Subcutaneous abdominal adipose tissue (tissue), 5 donors: ENCODE data around the gene KPTN.
A peak's percentile ranks its signal among the peaks of the same experiment; 100 is the strongest.

ENCODE experiments used
- H3K27ac ChIP-seq: one replicate; pipeline ENCODE4 v1.7.0; 2013; ENCODE audit warnings: low read depth, mild to moderate bottlenecking, inconsistent platforms, low read length, moderate library complexity
- H3K27me3 ChIP-seq, 5 donors: one replicate each; pipeline ENCODE4 v1.7.0; 2013; ENCODE audit warnings: low read length in 5 of 5, inconsistent platforms in 1 of 5; ENCODE audit not compliant: control insufficient read depth in 5 of 5, insufficient read depth in 4 of 5
- H3K36me3 ChIP-seq, 5 donors: one replicate each; pipeline ENCODE4 v1.7.0; 2013; ENCODE audit warnings: low read length in 5 of 5; ENCODE audit not compliant: control insufficient read depth in 5 of 5, insufficient read depth in 5 of 5
- H3K4me1 ChIP-seq, 5 donors: one replicate each; pipeline ENCODE4 v1.7.0; 2013; ENCODE audit warnings: low read length in 5 of 5, mild to moderate bottlenecking in 3 of 5, moderate library complexity in 1 of 5; ENCODE audit not compliant: control insufficient read depth in 5 of 5, insufficient read depth in 5 of 5
- H3K4me3 ChIP-seq, 5 donors: one replicate each; pipeline ENCODE4 v1.7.0; 2013; ENCODE audit warnings: low read length in 5 of 5, low read depth in 1 of 5
- H3K9ac ChIP-seq, 5 donors: one replicate each; pipeline ENCODE4 v1.7.0; 2013; ENCODE audit warnings: low read length in 5 of 5, mild to moderate bottlenecking in 4 of 5, moderate library complexity in 3 of 5
- H3K9me3 ChIP-seq, 5 donors: one replicate each; pipeline ENCODE4 v1.7.0; 2013; ENCODE audit warnings: low read length in 5 of 5; ENCODE audit not compliant: control insufficient read depth in 5 of 5
- donor health status: healthy.
- donor health status: healthy.
- donor health status: healthy.
- donor health status: healthy.
- donor health status: healthy.

Gene KPTN

DNA sequence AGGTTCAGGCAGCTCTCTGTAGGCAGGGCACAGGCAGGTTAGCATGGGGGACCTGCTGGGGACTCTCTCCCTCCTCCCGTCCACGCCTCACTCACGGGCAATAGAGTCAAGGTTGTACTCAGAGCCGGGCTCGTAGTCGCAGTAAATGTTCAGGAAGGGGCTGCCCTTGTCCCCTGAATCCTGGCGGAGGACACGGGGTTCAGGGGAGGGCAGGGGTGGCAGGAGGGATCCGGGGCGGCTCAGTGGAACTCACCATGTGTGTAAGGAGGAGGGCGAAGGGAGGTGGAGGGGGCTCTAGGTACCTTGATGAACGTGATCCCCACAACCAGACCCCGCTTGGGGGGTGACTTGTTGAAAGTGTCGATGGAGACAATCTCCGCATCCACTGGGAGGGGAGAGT lies 819 bp downstream of the KPTN start:
- Histone ChIP-seq H3K27ac (no peak overlapping the region), H3K9ac (peak overlapping the region in 2 of 5 donors; percentile 82 to 89), H3K36me3 (peaks cover 0 to 23% (median 17%) of the 10 kb centered on the region in 5 donors), H3K9me3 (no peaks in the 10 kb centered on the region), H3K4me3 (peak overlapping the region; percentile 79 to 90 (median 83)), H3K27me3 (no peaks in the 10 kb centered on the region), H3K4me1 (peaks cover 2 to 19% (median 19%) of the 10 kb centered on the region in 5 donors)

GRCh38 chr19:47481460-47482052 lies 2.5 kb downstream of the KPTN start:
- no peak overlapping the region for H3K4me3 ChIP-seq
- peaks cover 0 to 9% (median 4%) of the 10 kb centered on the region in 5 donors for H3K36me3 ChIP-seq
- H3K27me3 ChIP-seq: no peaks in the 10 kb centered on the region
- no peak overlapping the region for H3K9ac ChIP-seq
- H3K4me1 ChIP-seq: peaks cover 2 to 19% (median 19%) of the 10 kb centered on the region in 5 donors
- no peaks in the 10 kb centered on the region for H3K9me3 ChIP-seq
- H3K27ac ChIP-seq: no peak overlapping the region

GRCh38 chr19:47480658-47481057 lies 3.4 kb downstream of the KPTN start:
- Histone ChIP-seq H3K27ac (no peak overlapping the region), H3K9ac (no peak overlapping the region), H3K4me3 (no peak overlapping the region)

DNA sequence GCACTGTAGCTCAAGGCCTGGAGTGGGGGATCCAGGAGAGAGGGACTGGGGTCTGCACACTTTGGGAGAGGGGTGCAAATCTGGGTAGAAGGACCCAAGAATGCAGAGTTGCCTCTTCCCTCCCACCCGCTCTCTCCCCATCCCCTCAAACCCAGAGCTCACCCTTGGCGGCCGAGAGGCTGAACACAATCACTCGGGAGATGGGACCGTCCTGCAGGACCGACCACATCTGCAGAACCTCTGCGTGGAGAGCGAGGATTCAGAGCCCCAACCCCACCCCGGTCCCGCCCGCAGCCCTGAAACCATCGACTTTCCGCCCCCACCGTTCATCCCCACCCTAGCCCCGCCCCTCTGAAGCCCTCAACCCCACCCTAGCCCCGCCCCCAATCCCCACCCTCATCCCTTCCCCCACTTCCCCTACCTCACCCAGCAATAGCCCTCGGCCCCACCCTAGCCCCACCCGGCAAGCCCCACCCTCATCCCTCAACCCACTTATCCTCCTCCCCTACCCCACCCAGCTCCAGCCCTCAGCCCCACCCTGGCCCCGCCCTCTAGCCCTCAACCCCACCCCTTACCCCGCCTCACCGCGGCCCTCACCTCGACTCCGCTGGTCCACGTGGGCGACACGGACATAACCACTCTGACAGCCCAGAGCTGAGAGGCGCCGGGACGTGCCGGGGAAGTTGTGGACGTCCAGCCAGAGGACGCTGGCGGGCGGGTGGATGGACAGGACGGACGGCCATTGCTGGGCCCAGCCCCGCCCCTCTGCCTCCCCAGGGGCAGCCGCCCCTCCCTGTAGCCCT lies 4.1 kb downstream of the KPTN start:
- Histone ChIP-seq H3K9me3 (no peaks in the 10 kb centered on the region), H3K4me1 (peaks cover 2 to 18% (median 16%) of the 10 kb centered on the region in 5 donors), H3K27ac (no peak overlapping the region), H3K9ac (no peak overlapping the region), H3K4me3 (no peak overlapping the region), H3K36me3 (peaks cover 0 to 7% (median 4%) of the 10 kb centered on the region in 5 donors), H3K27me3 (no peaks in the 10 kb centered on the region)

More at GRCh38 chr19:47480658-47481057, 3.4 kb downstream of the KPTN start:
- H3K9me3 ChIP-seq: no peaks in the 10 kb centered on the region
- H3K36me3 ChIP-seq: peaks cover 0 to 7% (median 5%) of the 10 kb centered on the region in 5 donors
- H3K4me1 ChIP-seq: peaks cover 2 to 19% (median 19%) of the 10 kb centered on the region in 5 donors
- H3K27me3 ChIP-seq: no peaks in the 10 kb centered on the region

DNA sequence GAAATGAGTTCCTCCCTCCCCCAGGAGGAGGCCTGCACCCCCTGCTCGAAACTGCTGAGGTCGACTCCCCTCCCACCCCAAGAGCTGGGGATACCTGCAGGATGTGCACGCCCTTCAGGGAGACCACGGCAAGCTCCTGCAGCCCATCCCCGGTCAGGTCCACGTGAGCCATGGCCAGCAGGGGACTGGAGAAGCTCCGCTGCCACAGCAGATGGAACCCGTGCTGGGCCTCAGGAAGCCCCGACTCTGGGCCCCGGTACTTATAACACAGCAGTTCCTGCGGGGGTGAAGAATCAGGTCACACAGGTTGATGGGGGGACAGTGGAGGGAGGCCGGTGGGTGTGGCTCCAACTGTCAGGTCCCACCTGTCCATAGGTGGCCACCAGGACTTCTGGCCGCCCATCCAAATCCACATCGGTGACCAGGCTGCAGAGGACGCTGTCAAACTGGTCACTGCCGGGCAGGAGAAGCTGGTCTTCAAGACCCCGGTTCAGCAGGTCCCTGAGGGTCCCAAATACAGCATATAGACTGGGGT lies 7.5 kb downstream of the KPTN start:
- peaks cover 0 to 8% (median 5%) of the 10 kb centered on the region in 5 donors for H3K36me3 ChIP-seq
- H3K4me1 ChIP-seq: peaks cover 0 to 8% (median 3%) of the 10 kb centered on the region in 5 donors
- H3K27me3 ChIP-seq: peaks cover 8 to 19% (median 13%) of the 10 kb centered on the region in 5 donors
- no peaks in the 10 kb centered on the region for H3K9me3 ChIP-seq
- H3K27ac ChIP-seq: no peak overlapping the region
- no peak overlapping the region for H3K9ac ChIP-seq
- H3K4me3 ChIP-seq: no peak overlapping the region

- H3K27me3 ChIP-seq: peaks cover 16 to 29% (median 21%) of the 10 kb centered on the region in 5 donors
- H3K4me1 ChIP-seq: peaks cover 0 to 8% (median 3%) of the 10 kb centered on the region in 5 donors
- H3K9ac ChIP-seq: no peak overlapping the region
- H3K36me3 ChIP-seq: peaks cover 0 to 8% (median 5%) of the 10 kb centered on the region in 5 donors
- H3K9me3 ChIP-seq: no peaks in the 10 kb centered on the region
- H3K4me3 ChIP-seq: no peak overlapping the region
- no peak overlapping the region for H3K27ac ChIP-seq
Observed at GRCh38 chr19:47475465-47475864, 8.6 kb downstream of the KPTN start.

GRCh38 chr19:47473336-47473735 lies 10.7 kb downstream of the KPTN start:
- peaks cover 34 to 50% (median 37%) of the 10 kb centered on the region in 5 donors for H3K27me3 ChIP-seq

DNA sequence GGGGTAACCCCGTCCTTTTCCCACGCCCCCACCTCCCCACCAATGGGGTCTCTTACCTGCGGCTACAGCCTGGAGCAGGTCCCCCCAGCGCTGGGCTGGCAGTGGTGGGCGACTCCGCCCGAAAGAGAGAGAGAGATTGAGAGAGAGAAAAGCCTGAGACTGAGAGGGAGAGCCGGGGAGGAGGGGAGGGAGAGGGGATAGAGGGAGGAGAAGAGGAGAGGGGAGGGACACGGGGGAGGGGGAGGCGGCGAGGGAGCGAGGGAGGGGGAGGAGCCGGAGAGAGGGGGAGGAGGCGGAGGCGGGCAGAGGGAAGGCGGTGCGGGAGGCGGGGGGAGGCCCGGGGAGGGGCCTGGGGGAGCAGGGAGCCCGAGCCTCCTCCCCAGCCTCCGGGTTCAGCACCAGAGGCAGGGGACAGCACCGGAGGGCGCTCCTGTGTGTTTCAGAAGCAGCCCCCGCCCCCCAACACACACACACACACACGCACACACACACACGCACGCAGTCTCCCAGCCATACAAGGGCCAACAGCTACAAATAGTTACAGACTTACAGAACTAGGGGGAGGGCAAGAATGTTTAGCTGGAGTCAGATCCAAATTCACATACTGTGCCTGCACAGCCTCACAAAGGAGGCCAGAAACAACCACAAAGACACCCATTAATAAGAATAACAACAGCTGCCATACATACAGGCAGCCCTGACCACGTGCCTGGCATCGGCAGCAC lies 12.1 kb downstream of the KPTN start, which contains the start of gene SLC8A2:
Gene SLC8A2, minus strand, starts transcription at position 161 of the 725 bp plus-strand sequence. CDS start 5,490 bp downstream, outside the sequence.
- no peak within 1 kb of the TSS for H3K9ac ChIP-seq
- peaks cover 0 to 5% (median 3%) of the 10 kb centered on the region in 5 donors for H3K4me1 ChIP-seq
- H3K9me3 ChIP-seq: no peaks in the 10 kb centered on the region
- peaks cover 0 to 8% (median 5%) of the 10 kb centered on the region in 5 donors for H3K36me3 ChIP-seq
- no peak within 1 kb of the TSS for H3K4me3 ChIP-seq
- H3K27me3 ChIP-seq: peaks cover 42 to 60% (median 44%) of the 10 kb centered on the region in 5 donors
- no peak within 1 kb of the TSS for H3K27ac ChIP-seq

More at GRCh38 chr19:47473336-47473735, 10.7 kb downstream of the KPTN start:
- H3K4me3 ChIP-seq: no peak overlapping the region
- H3K36me3 ChIP-seq: peaks cover 0 to 8% (median 5%) of the 10 kb centered on the region in 5 donors
- no peak overlapping the region for H3K9ac ChIP-seq
- H3K27ac ChIP-seq: no peak overlapping the region
- H3K4me1 ChIP-seq: peaks cover 0 to 5% (median 3%) of the 10 kb centered on the region in 5 donors
- H3K9me3 ChIP-seq: no peaks in the 10 kb centered on the region

DNA sequence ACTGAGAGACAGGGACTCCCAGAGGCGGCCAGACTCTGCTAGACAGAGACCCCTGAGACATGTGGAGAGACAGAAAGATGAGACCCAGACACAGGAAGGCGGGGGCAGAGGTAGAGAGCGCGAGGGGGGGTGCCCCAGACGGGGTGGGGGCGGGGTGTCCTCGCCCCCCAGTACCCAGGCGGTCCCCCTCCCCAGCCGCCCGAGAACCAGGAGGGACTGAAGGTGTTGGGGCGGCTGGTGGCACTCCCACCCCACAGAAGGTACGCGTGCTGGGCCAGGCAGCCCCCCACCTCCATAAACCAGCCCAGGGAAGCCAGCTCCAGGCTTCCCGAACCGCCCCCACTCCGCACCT lies 12.7 kb downstream of the KPTN start:
- H3K27ac ChIP-seq: no peak overlapping the region
- no peak overlapping the region for H3K9ac ChIP-seq
- H3K4me3 ChIP-seq: no peak overlapping the region
- H3K9me3 ChIP-seq: no peaks in the 10 kb centered on the region
- peaks cover 0 to 5% (median 3%) of the 10 kb centered on the region in 5 donors for H3K4me1 ChIP-seq
- H3K27me3 ChIP-seq: peaks cover 42 to 62% (median 45%) of the 10 kb centered on the region in 5 donors
- H3K36me3 ChIP-seq: peaks cover 0 to 8% (median 5%) of the 10 kb centered on the region in 5 donors
